ENCODE results near the gene UCHL3.

Gene UCHL3

DNA sequence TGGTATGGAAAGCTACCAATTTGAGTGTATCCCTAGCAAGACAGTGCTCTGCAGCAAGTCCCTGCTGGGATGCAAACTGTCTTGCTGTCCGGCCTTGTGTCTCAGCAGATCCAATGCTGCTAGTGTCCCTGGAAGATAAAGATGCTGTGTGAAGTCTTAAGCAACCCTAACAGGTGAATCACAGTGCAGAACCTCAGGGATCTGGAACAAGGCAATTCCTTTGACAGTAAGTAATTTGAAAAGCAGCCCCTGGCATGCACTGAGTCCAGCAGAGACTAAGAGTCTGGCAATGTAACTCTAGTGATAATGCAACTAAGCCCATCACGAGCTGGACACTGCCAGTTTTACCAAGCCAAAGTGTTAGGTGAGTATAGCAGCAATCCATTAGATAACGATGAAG is 1.7 kb upstream of the UCHL3 start:
- no peak for DNase-seq (ENCODE audit: low read depth in 3 of 3, low spot score in 1 of 3)

GRCh38 chr13:75550159-75550567 is 572 bp downstream of the UCHL3 start:
- no peak for DNase-seq (ENCODE audit: low read depth in 3 of 3, low spot score in 1 of 3)

DNA sequence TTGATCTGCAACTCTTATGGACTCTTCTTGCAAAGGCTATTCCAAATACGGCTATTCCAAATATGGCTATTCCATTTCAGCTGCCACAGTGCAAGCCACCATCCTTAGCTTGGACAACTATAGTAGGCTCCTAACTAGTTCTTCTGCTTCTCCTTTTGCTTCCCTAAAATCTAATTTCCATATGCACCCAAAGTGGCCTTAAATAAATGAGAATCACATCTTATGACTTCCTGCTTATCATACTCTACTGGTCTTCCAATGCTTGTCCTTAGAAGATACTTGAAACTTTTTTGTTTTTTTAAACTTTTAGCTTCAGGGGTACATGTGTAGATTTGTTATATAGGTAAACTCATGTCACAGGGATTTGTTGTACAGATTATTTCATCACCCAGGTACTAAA is 4.9 kb downstream of the UCHL3 start:
- no peak for DNase-seq (ENCODE audit: low read depth in 3 of 3, low spot score in 1 of 3)

DNA sequence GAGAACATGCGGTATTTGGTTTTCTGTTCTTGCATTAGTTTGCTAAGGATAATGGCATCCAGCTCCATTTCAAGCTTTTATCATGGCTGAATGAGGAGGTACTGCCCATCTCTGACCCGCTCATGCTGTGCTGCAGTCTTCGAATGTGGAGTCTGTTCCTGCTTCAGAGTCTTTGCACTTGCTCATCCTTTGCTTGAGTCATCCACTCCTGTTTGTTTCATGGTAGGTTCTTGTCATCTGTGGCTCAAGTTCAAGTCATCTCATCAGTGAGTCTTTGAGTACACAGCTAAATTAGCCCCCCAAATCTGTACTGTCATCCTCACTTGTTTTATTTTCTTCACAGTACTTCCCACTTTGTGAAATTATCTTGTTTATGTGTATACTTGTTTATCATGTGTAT is 5.4 kb downstream of the UCHL3 start:
- no peak for DNase-seq (ENCODE audit: low read depth in 3 of 3, low spot score in 1 of 3)

DNA sequence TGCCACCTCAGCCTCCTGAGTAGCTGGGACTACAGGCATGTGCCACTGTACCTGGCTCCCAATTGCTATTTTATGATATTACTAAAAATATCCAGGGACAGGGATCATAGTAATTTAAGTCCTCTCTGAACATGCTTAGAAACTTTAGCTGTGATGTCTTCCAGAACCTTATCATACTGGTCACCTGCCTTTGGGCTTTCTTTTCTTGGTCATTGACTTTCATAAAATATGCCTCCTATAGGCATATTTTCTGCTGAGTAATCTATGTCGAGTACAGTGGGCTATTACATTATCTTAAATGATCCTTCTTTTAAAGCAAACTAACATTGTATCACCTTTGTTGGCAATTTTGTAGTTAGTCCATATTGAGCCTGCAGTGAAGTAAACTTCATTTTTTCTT is 6.2 kb downstream of the UCHL3 start:
- no peak for DNase-seq (ENCODE audit: low read depth in 3 of 3, low spot score in 1 of 3)

- no peak for DNase-seq (ENCODE audit: low read depth in 3 of 3, low spot score in 1 of 3)
Measured at GRCh38 chr13:75556961-75557360, 7.4 kb downstream of the UCHL3 start.

DNA sequence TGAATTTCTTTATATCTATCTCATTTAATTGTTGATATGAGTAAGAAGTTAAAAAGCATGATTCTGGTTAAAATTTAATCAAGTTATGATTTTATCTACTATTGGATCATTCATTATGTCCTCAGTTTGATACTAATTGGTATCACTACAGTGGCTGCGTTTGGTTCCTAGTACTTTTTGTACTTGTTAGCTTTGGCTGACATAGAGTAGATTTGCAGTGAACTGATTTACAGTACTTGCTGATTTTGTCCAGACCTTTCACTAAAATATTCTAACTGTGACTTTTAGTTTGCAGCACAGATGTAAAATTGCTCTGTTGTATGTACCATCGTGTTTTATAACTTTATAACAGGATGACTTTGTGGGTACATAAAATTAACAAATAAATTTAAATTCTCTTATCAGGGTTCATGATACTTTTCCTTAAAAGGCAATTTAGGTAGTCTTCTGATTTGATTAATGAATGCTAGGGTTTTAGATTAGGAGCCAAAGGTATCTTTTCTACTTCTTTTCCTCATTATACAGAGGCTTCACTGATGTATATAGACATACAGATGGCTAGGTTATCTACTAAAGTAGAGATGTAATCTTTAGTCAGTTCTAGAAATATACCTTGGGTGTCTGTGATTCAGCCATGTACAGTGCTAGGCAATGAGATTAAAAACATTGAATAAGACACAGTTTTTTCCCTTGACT is 8.7 kb downstream of the UCHL3 start:
- no peak for DNase-seq (ENCODE audit: low read depth in 3 of 3, low spot score in 1 of 3)

- no peak for DNase-seq (ENCODE audit: low read depth in 3 of 3, low spot score in 1 of 3)
Measured at GRCh38 chr13:75566658-75567057, 17.1 kb downstream of the UCHL3 start.

DNA sequence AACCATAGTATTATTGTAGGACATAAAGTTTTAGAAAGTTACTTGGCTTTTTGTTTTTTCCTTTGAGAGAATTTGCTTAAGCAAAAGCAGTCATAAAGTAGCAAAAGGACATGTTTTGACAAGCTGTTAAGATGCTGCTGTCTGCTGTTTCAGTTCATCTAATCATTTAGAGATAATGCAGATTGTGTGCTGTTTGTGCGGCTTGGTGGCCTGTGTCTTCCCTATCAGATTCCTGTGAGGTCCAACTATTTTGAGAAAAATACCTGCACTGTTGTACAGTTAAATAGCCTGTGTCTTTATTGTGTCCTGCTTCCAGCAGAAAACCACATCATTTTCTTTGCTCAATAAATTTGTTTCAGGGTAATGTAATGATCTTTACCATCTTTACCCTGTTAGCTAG is 20.0 kb downstream of the UCHL3 start:
- no peak for DNase-seq (ENCODE audit: low read depth in 3 of 3, low spot score in 1 of 3)

DNA sequence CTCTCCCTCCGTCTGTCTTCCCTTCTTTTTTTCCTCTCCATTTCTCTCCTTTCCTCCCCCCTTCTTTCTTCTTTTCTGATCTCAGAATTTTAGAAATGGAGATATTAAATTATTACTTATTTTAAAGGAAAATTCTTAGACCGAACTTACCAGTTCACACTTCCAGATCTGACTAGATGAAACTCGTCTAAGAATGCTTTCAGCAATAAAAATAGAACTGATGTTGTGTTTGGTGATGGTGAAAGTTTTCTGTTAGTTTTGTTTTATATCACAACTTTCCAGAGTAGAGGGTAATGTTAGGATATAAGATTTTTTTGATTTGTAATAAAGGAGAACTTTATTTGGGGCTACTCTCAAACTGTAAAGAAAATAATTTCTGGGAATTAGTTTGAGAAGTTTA is 29.9 kb downstream of the UCHL3 start:
- DNase-seq (ENCODE audit: low read depth in 3 of 3, low spot score in 1 of 3) = no peak

DNA sequence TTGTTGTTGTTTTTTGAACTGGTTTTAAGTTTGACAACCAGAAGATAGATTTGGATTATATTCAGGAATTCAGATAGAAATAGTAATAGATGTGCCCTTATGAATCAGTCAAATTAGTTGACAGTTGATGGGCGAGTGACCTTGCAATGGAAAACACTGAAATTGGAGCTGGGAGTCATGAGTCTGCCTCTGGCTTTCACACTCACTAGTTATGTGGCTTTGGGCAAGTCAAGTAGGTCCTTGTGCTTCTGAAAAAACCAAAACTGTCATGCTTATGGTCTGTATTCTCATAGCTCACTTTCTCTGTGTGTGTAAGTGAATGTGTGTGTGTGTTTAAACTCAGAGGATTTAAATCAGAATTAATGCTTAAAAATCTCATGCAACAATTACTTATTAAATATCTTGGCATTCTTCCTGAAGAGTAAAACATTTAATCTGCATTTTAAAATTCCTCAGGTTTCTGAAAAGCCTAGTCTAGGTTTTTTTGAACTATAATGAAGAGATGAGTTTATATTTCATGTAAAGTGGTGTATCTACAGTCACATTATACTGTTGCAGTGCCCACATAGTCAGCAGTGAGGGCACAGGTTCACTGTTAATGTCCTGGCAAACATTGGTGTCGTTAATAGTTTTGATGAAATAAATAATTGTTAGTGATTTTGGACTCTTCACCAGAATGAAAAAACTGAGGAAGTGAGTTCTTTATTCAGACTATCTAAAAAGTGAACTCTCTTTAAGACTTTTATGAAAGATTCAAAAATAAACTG is 32.5 kb downstream of the UCHL3 start:
- DNase-seq (ENCODE audit: low read depth in 3 of 3, low spot score in 1 of 3) = no peak

DNA sequence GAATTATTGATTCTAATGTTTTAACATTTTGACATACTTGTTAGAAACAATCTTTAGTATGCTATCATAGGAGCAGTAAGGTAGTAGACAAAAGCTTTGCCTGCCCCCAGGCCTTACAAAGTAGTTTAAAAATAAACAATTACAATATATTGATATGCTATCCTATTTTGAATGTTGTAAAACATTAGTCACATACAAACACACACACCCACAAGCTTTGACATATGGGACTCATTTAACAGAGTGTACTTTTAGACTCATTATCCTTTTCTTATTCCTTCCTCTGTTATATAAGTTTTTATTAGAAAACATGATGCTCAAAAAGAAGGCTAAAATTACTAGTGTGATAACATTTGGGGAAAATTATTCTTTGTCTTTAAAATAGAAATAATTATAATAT is 33.5 kb downstream of the UCHL3 start:
- no peak for DNase-seq (ENCODE audit: low read depth in 3 of 3, low spot score in 1 of 3)

DNA sequence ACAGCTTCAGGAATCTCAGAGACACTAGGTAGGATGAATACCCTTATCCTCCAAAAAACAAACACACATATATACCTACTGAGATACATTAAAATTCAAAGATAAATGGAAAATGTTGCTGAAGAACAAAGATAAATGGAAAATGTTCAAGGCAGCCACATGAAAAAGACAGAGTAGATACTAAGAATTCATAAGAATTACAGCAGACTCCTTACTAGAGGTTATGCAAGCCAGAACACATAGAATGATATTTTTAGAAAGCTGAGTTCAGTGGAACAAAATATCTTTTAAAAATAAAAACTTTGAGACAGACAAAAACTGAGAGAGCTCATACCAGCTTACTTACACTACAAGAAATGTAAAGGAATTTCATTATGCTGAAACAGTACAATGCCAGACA is 35.6 kb downstream of the UCHL3 start:
- no peak for DNase-seq (ENCODE audit: low read depth in 3 of 3, low spot score in 1 of 3)

GRCh38 chr13:75587679-75588078 is 38.1 kb downstream of the UCHL3 start:
- DNase-seq (ENCODE audit: low read depth in 3 of 3, low spot score in 1 of 3) = no peak

GRCh38 chr13:75596657-75597182 is 47.1 kb downstream of the UCHL3 start:
- DNase-seq (ENCODE audit: low read depth in 3 of 3, low spot score in 1 of 3) = no peak

DNA sequence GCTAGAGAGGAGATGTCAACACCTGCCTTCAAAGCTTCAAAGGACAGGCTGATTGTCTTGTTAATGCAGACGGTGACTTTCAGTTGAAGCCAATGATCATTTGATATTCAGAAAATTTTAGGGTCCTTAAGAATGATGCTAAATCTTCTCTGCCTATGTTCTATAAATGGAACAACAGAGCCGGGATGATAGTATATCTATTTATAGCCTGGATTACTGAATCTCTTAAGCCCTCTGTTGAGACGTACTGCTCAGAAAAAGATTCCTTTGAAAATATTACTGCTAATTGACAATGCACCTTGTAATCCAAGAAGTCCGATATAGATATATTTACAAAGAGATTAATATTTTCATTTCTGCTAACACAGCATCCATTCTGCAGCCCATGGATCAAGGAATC is 50.8 kb downstream of the UCHL3 start:
- DNase-seq (ENCODE audit: low read depth in 3 of 3, low spot score in 1 of 3) = no peak

- DNase-seq (ENCODE audit: low read depth in 3 of 3, low spot score in 1 of 3) = no peak
Measured at GRCh38 chr13:75603038-75603437, 53.4 kb downstream of the UCHL3 start.

DNA sequence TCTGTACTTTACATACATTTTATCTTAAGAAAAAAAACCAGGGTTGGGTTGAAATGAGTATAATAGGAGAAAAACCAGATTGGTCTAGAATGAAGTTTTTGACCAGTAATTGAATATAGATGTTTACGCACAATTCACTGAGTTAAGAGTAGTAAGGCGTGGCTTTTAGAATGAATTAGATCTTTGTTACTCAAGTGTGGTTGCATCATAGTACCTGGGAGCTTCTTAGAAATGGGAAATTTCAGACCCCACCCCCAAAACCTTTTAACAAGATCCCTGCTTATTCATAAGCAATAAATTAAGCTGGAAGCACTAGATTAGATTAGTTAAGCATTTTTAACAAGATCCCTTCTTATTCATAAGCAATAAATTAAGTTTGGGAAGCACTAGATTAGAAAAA is 57.9 kb downstream of the UCHL3 start:
- no peak for DNase-seq (ENCODE audit: low read depth in 3 of 3, low spot score in 1 of 3)

- no peak for DNase-seq (ENCODE audit: low read depth in 3 of 3, low spot score in 1 of 3)
Measured at GRCh38 chr13:75610466-75610865, 60.9 kb downstream of the UCHL3 start.

GRCh38 chr13:75612354-75612753 is 62.8 kb downstream of the UCHL3 start:
- DNase-seq (ENCODE audit: low read depth in 3 of 3, low spot score in 1 of 3) = no peak

- DNase-seq (ENCODE audit: low read depth in 3 of 3, low spot score in 1 of 3) = no peak
Measured at GRCh38 chr13:75617230-75617629, 67.6 kb downstream of the UCHL3 start.

DNA sequence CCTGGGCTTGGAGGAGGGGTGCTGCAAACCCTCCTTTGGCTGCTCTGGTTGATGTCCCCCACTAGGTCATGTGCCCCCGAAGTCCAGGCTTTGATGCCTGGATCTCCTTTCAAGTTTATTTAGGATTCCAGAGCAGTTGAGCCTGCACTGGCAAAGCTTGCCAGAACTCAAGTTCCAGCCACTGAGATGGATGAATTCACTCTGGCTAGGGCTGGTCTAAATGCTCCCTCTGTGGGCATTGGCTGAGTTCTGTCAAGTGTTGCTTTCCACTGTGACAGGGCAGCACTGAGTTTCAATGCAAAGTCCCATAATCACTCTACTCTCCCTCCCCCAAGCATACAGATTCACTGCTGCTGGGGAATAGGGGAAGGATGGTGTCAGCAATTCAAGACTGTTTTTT is 68.7 kb downstream of the UCHL3 start:
- no peak for DNase-seq (ENCODE audit: low read depth in 3 of 3, low spot score in 1 of 3)

DNA sequence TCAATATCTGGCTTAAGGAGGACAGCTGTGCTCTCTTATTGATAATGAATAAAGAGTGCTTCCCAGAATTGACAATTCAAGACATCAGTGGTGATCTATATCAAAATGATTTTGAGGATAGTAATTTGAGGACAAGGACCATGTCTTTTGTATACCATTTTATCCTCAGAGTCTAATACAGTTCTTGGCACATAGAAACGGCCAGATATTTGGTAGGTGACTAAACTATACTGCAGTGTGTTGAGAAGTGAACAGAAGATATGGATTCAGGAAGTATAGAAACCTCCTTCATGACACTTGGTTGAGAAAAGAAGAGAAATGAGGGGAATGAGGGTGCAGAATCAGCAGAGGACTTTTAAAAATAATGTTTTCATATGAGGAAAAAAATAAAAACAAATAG is 70.4 kb downstream of the UCHL3 start:
- DNase-seq (ENCODE audit: low read depth in 3 of 3, low spot score in 1 of 3) = no peak
